ENCODE measurements around the gene ACAP2.

Gene ACAP2

GRCh38 chr3:195263925-195264600, 178.8 kb downstream of the ACAP2 start:
- Histone ChIP-seq H3K9me3 (ENCODE audit: control insufficient read depth in 1 of 2, low read length in 2 of 2) (no peaks in the 10 kb centered on the region), H3K4me1 (ENCODE audit: control insufficient read depth in 1 of 2, insufficient read depth in 2 of 2, low read length in 2 of 2) (peaks cover 10 to 15% of the 10 kb centered on the region in 2 donors), H3K4me3 (ENCODE audit: low read depth in 1 of 2, low read length in 2 of 2) (no peak overlapping the region), H3K36me3 (ENCODE audit: control insufficient read depth in 1 of 2, insufficient read depth in 2 of 2, low read length in 2 of 2) (no peaks in the 10 kb centered on the region), H3K9ac (ENCODE audit: low read depth in 1 of 2, low read length in 2 of 2) (no peak overlapping the region), H3K27me3 (ENCODE audit: control insufficient read depth in 1 of 2, insufficient read depth in 2 of 2, low read length in 2 of 2) (no peaks in the 10 kb centered on the region), H3K27ac (ENCODE audit: low read depth, low read length) (no peak overlapping the region)

DNA sequence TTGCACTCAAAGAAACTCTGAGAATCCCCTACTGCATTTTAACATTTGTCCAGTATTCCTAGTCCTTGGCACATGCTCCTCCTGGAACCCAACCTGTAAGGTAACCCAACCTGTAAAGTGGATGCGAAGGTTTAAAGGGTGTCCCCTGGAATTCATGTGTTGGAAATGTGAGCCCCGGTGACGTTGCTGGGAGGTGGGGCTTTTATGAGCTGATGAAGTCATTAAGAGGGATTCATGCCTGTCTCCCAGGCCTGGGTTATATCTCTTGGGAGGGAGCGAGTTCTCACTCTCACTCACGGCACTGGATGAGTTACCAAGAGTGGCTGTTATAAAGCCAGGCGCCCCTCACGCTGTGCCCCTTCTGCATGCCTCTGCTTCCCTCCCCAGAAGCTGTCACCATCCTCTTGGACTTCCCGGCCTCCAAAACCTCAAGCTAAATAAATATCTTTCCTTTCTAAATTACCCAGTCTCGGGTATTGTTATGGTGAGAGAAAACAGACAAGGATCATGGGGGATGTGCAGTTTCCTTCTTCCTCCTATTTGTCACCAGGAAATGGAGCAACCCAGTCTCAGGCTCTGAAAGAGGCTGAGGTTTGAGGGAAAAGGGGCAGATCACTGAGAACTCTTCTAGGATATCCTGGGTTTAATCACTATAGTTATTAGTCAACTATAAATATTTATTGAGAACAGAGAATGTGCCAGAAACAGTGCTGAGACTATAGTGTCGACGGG, 179.5 kb downstream of the ACAP2 start:
- Histone ChIP-seq H3K9me3 (ENCODE audit: control insufficient read depth in 1 of 2, low read length in 2 of 2) (no peaks in the 10 kb centered on the region), H3K4me1 (ENCODE audit: control insufficient read depth in 1 of 2, insufficient read depth in 2 of 2, low read length in 2 of 2) (peaks cover 13 to 19% of the 10 kb centered on the region in 2 donors), H3K27ac (ENCODE audit: low read depth, low read length) (no peak overlapping the region), H3K36me3 (ENCODE audit: control insufficient read depth in 1 of 2, insufficient read depth in 2 of 2, low read length in 2 of 2) (no peaks in the 10 kb centered on the region), H3K4me3 (ENCODE audit: low read depth in 1 of 2, low read length in 2 of 2) (no peak overlapping the region), H3K9ac (ENCODE audit: low read depth in 1 of 2, low read length in 2 of 2) (no peak overlapping the region), H3K27me3 (ENCODE audit: control insufficient read depth in 1 of 2, insufficient read depth in 2 of 2, low read length in 2 of 2) (no peaks in the 10 kb centered on the region)

DNA sequence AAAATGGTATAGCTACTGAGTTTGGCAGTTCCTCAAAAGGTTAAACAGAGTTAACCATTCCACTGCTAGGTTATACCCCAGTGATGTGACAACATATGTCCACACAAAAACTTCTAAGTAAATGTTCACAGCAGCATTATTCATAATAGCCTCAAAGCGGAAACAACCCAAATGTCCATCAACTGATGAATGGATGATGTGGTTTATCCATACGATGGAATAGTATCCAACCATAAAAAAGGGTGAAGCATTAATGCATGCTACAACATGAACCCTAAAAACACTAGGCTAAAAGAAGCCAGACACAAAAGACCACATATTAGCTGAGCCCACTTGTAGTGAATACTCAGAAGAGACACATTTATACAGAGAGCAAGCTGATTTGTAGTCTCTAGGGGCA, 180.9 kb downstream of the ACAP2 start:
- H3K9me3 ChIP-seq (ENCODE audit: control insufficient read depth in 1 of 2, low read length in 2 of 2) = no peaks in the 10 kb centered on the region
- H3K27me3 ChIP-seq (ENCODE audit: control insufficient read depth in 1 of 2, insufficient read depth in 2 of 2, low read length in 2 of 2) = no peaks in the 10 kb centered on the region
- no peak overlapping the region for H3K4me3 ChIP-seq (ENCODE audit: low read depth in 1 of 2, low read length in 2 of 2)
- peaks cover 19 to 20% of the 10 kb centered on the region in 2 donors for H3K4me1 ChIP-seq (ENCODE audit: control insufficient read depth in 1 of 2, insufficient read depth in 2 of 2, low read length in 2 of 2)
- H3K9ac ChIP-seq (ENCODE audit: low read depth in 1 of 2, low read length in 2 of 2) = no peak overlapping the region
- H3K27ac ChIP-seq (ENCODE audit: low read depth, low read length) = no peak overlapping the region
- no peaks in the 10 kb centered on the region for H3K36me3 ChIP-seq (ENCODE audit: control insufficient read depth in 1 of 2, insufficient read depth in 2 of 2, low read length in 2 of 2)

DNA sequence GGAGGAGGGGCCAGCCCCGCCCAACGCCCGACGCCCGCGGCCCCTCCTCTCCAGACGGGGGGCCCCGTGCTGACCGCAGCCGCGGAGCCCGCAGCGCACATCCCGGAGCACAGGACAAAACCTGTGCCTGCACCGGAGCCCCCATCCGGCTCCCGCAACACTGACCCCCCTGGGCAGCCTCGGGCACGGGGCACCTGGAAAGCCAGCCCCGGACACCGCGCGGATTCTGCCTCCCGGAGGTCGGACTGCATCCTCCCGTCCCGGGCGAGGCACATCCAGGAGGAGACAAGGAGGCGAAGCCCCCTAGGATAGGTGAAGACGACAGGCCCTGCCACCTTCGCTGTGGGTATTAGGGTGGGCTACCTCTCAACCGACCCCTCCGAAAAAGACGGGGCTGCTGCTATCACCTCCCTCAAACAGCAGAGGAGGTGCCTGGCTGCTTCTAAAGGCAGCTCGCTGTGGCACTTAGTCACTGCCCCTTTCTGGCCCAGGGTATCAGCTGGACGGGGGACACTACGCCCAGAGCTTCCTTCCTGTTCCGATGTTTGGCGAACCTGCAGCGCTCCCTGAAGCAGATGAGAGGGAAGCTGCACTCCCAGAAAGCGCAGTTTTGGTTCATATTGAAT, 182.4 kb downstream of the ACAP2 start:
- Histone ChIP-seq H3K4me3 (ENCODE audit: low read depth in 1 of 2, low read length in 2 of 2) (peak overlapping the region; percentile 81 to 84), H3K36me3 (ENCODE audit: control insufficient read depth in 1 of 2, insufficient read depth in 2 of 2, low read length in 2 of 2) (no peaks in the 10 kb centered on the region), H3K4me1 (ENCODE audit: control insufficient read depth in 1 of 2, insufficient read depth in 2 of 2, low read length in 2 of 2) (peaks cover 19 to 20% of the 10 kb centered on the region in 2 donors), H3K27ac (ENCODE audit: low read depth, low read length) (peak overlapping the region; percentile 40), H3K9me3 (ENCODE audit: control insufficient read depth in 1 of 2, low read length in 2 of 2) (no peaks in the 10 kb centered on the region), H3K27me3 (ENCODE audit: control insufficient read depth in 1 of 2, insufficient read depth in 2 of 2, low read length in 2 of 2) (no peaks in the 10 kb centered on the region), H3K9ac (ENCODE audit: low read depth in 1 of 2, low read length in 2 of 2) (peak overlapping the region; percentile 72 to 82)

GRCh38 chr3:195259475-195260279, 183.1 kb downstream of the ACAP2 start:
- Histone ChIP-seq H3K4me1 (ENCODE audit: control insufficient read depth in 1 of 2, insufficient read depth in 2 of 2, low read length in 2 of 2) (peaks cover 19 to 20% of the 10 kb centered on the region in 2 donors), H3K4me3 (ENCODE audit: low read depth in 1 of 2, low read length in 2 of 2) (peak overlapping the region; percentile 81 to 84)

DNA sequence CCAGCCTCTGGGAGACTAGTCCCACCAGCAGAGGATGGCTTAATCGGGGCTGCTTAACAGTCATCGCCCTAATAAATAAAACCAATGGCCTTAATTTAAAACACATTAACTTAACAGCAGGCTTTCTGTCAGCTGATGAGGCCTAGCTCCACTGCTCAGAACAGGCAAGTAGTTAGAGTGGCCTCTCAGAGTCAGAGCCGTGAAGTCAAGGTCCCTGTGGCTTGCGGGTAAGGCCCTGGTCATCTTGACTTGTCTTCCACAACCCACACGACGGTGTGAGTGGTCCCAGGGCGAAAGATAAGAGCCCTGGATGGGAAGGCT, 183.7 kb downstream of the ACAP2 start:
- Histone ChIP-seq H3K4me1 (ENCODE audit: control insufficient read depth in 1 of 2, insufficient read depth in 2 of 2, low read length in 2 of 2) (peaks cover 19 to 20% of the 10 kb centered on the region in 2 donors), H3K9ac (ENCODE audit: low read depth in 1 of 2, low read length in 2 of 2) (peak overlapping the region; percentile 28 to 73), H3K27me3 (ENCODE audit: control insufficient read depth in 1 of 2, insufficient read depth in 2 of 2, low read length in 2 of 2) (no peaks in the 10 kb centered on the region), H3K4me3 (ENCODE audit: low read depth in 1 of 2, low read length in 2 of 2) (peak overlapping the region; percentile 59 to 81), H3K9me3 (ENCODE audit: control insufficient read depth in 1 of 2, low read length in 2 of 2) (no peaks in the 10 kb centered on the region), H3K36me3 (ENCODE audit: control insufficient read depth in 1 of 2, insufficient read depth in 2 of 2, low read length in 2 of 2) (no peaks in the 10 kb centered on the region), H3K27ac (ENCODE audit: low read depth, low read length) (peak overlapping the region; percentile 80)

More at GRCh38 chr3:195259475-195260279, 183.1 kb downstream of the ACAP2 start:
- peak overlapping the region; percentile 28 to 82 for H3K9ac ChIP-seq (ENCODE audit: low read depth in 1 of 2, low read length in 2 of 2)
- peak overlapping the region; percentile 80 for H3K27ac ChIP-seq (ENCODE audit: low read depth, low read length)
- H3K27me3 ChIP-seq (ENCODE audit: control insufficient read depth in 1 of 2, insufficient read depth in 2 of 2, low read length in 2 of 2) = no peaks in the 10 kb centered on the region
- H3K36me3 ChIP-seq (ENCODE audit: control insufficient read depth in 1 of 2, insufficient read depth in 2 of 2, low read length in 2 of 2) = no peaks in the 10 kb centered on the region
- H3K9me3 ChIP-seq (ENCODE audit: control insufficient read depth in 1 of 2, low read length in 2 of 2) = no peaks in the 10 kb centered on the region

DNA sequence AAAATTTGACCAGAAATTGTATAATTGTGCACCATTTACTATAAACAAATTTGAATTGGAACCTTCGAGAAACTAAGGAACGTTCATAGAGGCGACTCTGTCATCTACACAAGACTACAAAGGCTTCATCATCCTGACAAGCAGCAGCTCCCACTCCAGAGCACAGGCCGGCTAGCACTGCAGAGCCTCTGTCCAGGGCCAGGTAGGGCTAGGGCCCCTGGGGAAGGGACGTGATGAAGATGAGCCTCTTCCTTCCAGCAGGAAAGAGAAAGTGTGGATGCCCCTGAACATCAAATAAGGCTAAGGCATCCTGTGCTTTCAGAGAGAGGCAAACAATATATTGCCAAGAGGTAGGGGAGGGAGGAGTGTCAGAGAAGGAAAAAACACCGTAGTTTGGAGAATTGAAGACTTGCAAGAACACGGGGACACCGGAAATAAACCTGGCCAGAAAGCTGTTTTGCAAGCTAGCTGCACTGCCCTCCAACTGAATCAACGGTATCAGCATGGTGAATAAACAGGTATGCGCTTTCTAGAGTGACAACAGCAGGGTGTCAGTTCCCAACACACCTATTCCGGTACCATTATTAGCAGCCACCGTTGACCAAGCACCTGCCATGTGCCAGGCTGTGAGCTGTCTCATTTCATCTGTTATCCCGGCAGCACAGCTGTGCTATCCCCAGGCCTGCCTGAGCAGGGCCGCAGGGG, 184.2 kb downstream of the ACAP2 start:
- Histone ChIP-seq H3K9me3 (ENCODE audit: control insufficient read depth in 1 of 2, low read length in 2 of 2) (no peaks in the 10 kb centered on the region), H3K4me3 (ENCODE audit: low read depth in 1 of 2, low read length in 2 of 2) (no peak overlapping the region), H3K27me3 (ENCODE audit: control insufficient read depth in 1 of 2, insufficient read depth in 2 of 2, low read length in 2 of 2) (no peaks in the 10 kb centered on the region), H3K36me3 (ENCODE audit: control insufficient read depth in 1 of 2, insufficient read depth in 2 of 2, low read length in 2 of 2) (no peaks in the 10 kb centered on the region), H3K9ac (ENCODE audit: low read depth in 1 of 2, low read length in 2 of 2) (peak overlapping the region; percentile 28 to 73), H3K27ac (ENCODE audit: low read depth, low read length) (no peak overlapping the region), H3K4me1 (ENCODE audit: control insufficient read depth in 1 of 2, insufficient read depth in 2 of 2, low read length in 2 of 2) (peaks cover 19 to 20% of the 10 kb centered on the region in 2 donors)

- Histone ChIP-seq H3K27me3 (ENCODE audit: control insufficient read depth in 1 of 2, insufficient read depth in 2 of 2, low read length in 2 of 2) (no peaks in the 10 kb centered on the region), H3K4me1 (ENCODE audit: control insufficient read depth in 1 of 2, insufficient read depth in 2 of 2, low read length in 2 of 2) (peaks cover 19 to 20% of the 10 kb centered on the region in 2 donors), H3K27ac (ENCODE audit: low read depth, low read length) (no peak overlapping the region), H3K9me3 (ENCODE audit: control insufficient read depth in 1 of 2, low read length in 2 of 2) (no peaks in the 10 kb centered on the region), H3K9ac (ENCODE audit: low read depth in 1 of 2, low read length in 2 of 2) (no peak overlapping the region), H3K36me3 (ENCODE audit: control insufficient read depth in 1 of 2, insufficient read depth in 2 of 2, low read length in 2 of 2) (no peaks in the 10 kb centered on the region), H3K4me3 (ENCODE audit: low read depth in 1 of 2, low read length in 2 of 2) (no peak overlapping the region)
These were observed 185.1 kb downstream of the ACAP2 start for GRCh38 chr3:195257454-195258448.

All from duodenal mucosa (tissue), 2 donors.